Testis (tissue), 2 donors: ENCODE data around the gene MSN.

ENCODE experiments used
- CTCF ChIP-seq, 3 experiments: fragments of 450-650 bp in 2 of 3; fragments of 200-600 bp in 1 of 3; sonication (generic) in 1 of 3; IDR thresholded peaks; one replicate each; pipeline ENCODE4 v1.5.1; 2016 to 2019; ENCODE audit warnings: antibody characterized with exemption in 3 of 3, mild to moderate bottlenecking in 2 of 3, moderate library complexity in 1 of 3
- POLR2A ChIP-seq: fragments of 450-650 bp; IDR thresholded peaks from one replicate; pipeline ENCODE4 v1.6.1; 2017; ENCODE audit warnings: antibody characterized with exemption, mild to moderate bottlenecking, moderate library complexity

GRCh38 chrX:65718538-65718937, 51.1 kb downstream of the MSN start:
- no peak for TF ChIP-seq CTCF (IDR thresholded peaks at IDR 0.05)
- no peak for TF ChIP-seq POLR2A
